ENCODE results near the gene CALD1. TPM values are rescaled to one million over a fixed set of nuclear protein-coding genes. Genes with fewer than 3 reads are reported as not detected.
A peak's percentile ranks its signal among the peaks of the same experiment; 100 is the strongest.

Gene CALD1
- polyA plus RNA-seq, 1 donor (not counting 4 experiments of a cell fraction or from before 2014, with no cell fraction given) = 229 TPM

DNA sequence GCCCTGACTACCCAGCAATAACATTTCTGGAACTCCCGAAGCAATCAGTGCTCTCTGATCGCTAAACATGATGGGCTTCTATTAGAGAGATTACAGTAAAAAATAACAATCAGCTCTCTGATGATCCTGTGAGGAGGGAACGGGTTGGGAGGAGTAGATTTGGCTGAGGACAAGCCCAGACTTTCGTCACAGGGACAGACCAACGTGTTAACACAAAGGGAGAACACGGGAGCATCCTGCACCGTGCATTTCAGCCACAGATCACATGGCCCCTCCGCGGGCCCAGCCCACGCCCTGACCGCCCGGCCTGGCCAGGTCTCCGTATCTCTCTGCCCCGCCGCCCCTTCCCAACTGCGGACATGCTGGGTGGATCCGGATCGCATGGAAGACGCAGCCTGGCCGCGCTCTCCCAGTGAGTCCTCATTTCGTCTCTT lies 111.8 kb downstream of the CALD1 start:
- Histone ChIP-seq H3K4me1 (ENCODE audit: control insufficient read depth, extremely low read depth, insufficient read depth, low read length) (peaks cover 35% of the 10 kb centered on the region), H3K9ac (ENCODE audit: control insufficient read depth, extremely low read depth, insufficient read depth, low read length) (peak overlapping the region; percentile 82), H3K4me2 (ENCODE audit: control insufficient read depth, extremely low read depth, insufficient read depth, low read depth, low read length) (peak overlapping the region; percentile 84), H2AFZ (ENCODE audit: control insufficient read depth, low read length) (peak overlapping the region; percentile 49), H3K4me3 (ENCODE audit: control insufficient read depth in 2 of 3, extremely low read depth in 1 of 3, insufficient read depth in 2 of 3, low read depth in 1 of 3, low read length in 3 of 3) (peak overlapping the region; percentile 59 to 71 (median 66)), H3K9me3 (ENCODE audit: control insufficient read depth, low read depth, low read length) (peaks cover 5% of the 10 kb centered on the region), H4K20me1 (ENCODE audit: control insufficient read depth, extremely low read depth, insufficient read depth, low read length) (no peaks in the 10 kb centered on the region), H3K9me1 (ENCODE audit: control insufficient read depth, extremely low read depth, insufficient read depth, low read length) (no peaks in the 10 kb centered on the region), H3K79me2 (ENCODE audit: control insufficient read depth, insufficient read depth, low read length) (peaks cover 44% of the 10 kb centered on the region), H3K27ac (ENCODE audit: control insufficient read depth, insufficient read depth, low read length) (peak overlapping the region; percentile 82), H3K36me3 (ENCODE audit: control insufficient read depth in 2 of 2, extremely low read depth in 1 of 2, insufficient read depth in 2 of 2, low read length in 2 of 2) (peaks cover 1 to 9% of the 10 kb centered on the region in 2 experiments), H3K27me3 (ENCODE audit: control insufficient read depth, extremely low read depth, insufficient read depth, low read length) (no peaks in the 10 kb centered on the region)
- no peak for TF ChIP-seq EZH2 (IDR thresholded peaks at IDR 0.05; ENCODE audit: low read length)
- TF ChIP-seq, protein P1, sequence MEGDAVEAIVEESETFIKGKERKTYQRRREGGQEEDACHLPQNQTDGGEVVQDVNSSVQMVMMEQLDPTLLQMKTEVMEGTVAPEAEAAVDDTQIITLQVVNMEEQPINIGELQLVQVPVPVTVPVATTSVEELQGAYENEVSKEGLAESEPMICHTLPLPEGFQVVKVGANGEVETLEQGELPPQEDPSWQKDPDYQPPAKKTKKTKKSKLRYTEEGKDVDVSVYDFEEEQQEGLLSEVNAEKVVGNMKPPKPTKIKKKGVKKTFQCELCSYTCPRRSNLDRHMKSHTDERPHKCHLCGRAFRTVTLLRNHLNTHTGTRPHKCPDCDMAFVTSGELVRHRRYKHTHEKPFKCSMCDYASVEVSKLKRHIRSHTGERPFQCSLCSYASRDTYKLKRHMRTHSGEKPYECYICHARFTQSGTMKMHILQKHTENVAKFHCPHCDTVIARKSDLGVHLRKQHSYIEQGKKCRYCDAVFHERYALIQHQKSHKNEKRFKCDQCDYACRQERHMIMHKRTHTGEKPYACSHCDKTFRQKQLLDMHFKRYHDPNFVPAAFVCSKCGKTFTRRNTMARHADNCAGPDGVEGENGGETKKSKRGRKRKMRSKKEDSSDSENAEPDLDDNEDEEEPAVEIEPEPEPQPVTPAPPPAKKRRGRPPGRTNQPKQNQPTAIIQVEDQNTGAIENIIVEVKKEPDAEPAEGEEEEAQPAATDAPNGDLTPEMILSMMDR (optimal IDR thresholded peaks at IDR 0.05 in 1 of 3, IDR thresholded peaks at IDR 0.05 in 1 of 3, conservative IDR thresholded peaks at IDR 0.05 in 1 of 3; ENCODE audit: extremely low read depth in 1 of 3, insufficient read depth in 2 of 3, low read length in 3 of 3) = peak in 1 of 3 experiments; percentile 2
- dilution Hi-C loops (cut with MboI; ENCODE audit: extremely low pct_ligation_motif_present, low sequenced_read_pairs) = no loop called here
- FAIRE-seq (peak; percentile 56), DNase-seq (ENCODE audit: low read depth, low spot score) (peak; percentile 66)

DNA sequence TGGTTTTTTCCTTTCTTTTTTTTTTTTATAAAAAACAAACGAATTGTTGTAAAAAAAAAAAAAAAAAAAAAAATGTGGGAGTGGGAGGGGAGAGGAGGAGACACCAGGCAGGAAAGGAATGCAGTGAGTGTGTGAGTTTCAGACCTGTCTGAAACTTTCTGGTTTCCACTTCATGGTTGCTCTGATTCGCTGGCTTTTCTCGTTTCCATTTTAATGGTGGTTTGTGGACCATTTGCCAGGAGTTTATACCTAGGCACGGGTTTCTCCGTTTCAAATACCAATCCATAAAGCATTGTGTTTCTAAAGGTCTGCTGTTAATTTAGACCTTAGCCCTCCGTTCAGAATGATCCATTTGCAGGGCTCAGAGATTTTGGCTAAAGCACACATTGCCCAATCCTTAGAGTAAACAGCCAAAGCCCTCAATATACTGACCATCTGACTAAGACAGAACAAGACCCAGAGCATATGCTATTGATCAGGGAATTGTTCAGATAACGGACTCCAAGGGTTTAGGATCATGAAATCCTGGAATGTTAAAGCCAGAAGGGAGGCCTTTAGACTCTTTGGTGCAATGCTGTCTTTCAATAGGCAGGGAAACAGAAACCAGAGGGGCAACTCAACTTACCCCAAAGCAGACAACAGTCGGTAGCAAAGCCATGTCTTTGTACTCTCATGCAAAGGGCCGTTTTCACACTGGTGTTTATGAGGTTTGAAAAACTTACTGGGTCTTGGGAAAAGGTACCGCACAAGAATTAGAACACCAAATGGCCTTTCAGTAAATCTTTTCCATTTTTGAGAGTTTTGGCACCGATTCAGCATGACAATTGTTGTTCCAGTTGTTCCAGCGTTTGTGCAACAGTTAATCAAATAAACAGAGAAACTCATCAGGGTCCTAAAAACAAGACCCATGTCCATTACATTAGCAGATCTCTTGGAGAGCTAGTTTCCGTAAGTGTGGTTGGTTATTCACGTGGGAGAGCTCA lies 112.6 kb downstream of the CALD1 start:
- Histone ChIP-seq H2AFZ (ENCODE audit: control insufficient read depth, low read length) (no peak overlapping the region), H3K9me1 (ENCODE audit: control insufficient read depth, extremely low read depth, insufficient read depth, low read length) (no peaks in the 10 kb centered on the region), H4K20me1 (ENCODE audit: control insufficient read depth, extremely low read depth, insufficient read depth, low read length) (no peaks in the 10 kb centered on the region), H3K9me3 (ENCODE audit: control insufficient read depth, low read depth, low read length) (peaks cover 7% of the 10 kb centered on the region), H3K27ac (ENCODE audit: control insufficient read depth, insufficient read depth, low read length) (peak overlapping the region; percentile 82), H3K4me1 (ENCODE audit: control insufficient read depth, extremely low read depth, insufficient read depth, low read length) (peaks cover 34% of the 10 kb centered on the region), H3K4me3 (ENCODE audit: control insufficient read depth in 2 of 3, extremely low read depth in 1 of 3, insufficient read depth in 2 of 3, low read depth in 1 of 3, low read length in 3 of 3) (peak overlapping the region; percentile 59 to 71 (median 66)), H3K79me2 (ENCODE audit: control insufficient read depth, insufficient read depth, low read length) (peaks cover 51% of the 10 kb centered on the region), H3K27me3 (ENCODE audit: control insufficient read depth, extremely low read depth, insufficient read depth, low read length) (no peaks in the 10 kb centered on the region), H3K36me3 (ENCODE audit: control insufficient read depth in 2 of 2, extremely low read depth in 1 of 2, insufficient read depth in 2 of 2, low read length in 2 of 2) (peaks cover 1 to 9% of the 10 kb centered on the region in 2 experiments), H3K9ac (ENCODE audit: control insufficient read depth, extremely low read depth, insufficient read depth, low read length) (peak overlapping the region; percentile 82), H3K4me2 (ENCODE audit: control insufficient read depth, extremely low read depth, insufficient read depth, low read depth, low read length) (peak overlapping the region; percentile 84)
- FAIRE-seq (no peak), DNase-seq (ENCODE audit: low read depth, low spot score) (no peak)
- dilution Hi-C loops (cut with MboI; ENCODE audit: extremely low pct_ligation_motif_present, low sequenced_read_pairs) = no loop called here
- no peak for TF ChIP-seq EZH2 (IDR thresholded peaks at IDR 0.05; ENCODE audit: low read length)
- TF ChIP-seq, protein P1 (optimal IDR thresholded peaks at IDR 0.05 in 1 of 3, IDR thresholded peaks at IDR 0.05 in 1 of 3, conservative IDR thresholded peaks at IDR 0.05 in 1 of 3; ENCODE audit: extremely low read depth in 1 of 3, insufficient read depth in 2 of 3, low read length in 3 of 3) = no peak

Measured in keratinocyte (primary cell).